Endothelial cell of umbilical vein (primary cell): ENCODE results near the gene ATP6V0D1. TPM values are rescaled to one million over a fixed set of nuclear protein-coding genes. Genes with fewer than 3 reads are reported as not detected.
A peak's percentile ranks its signal among the peaks of the same experiment; 100 is the strongest.
"Not testable (repeated sequence)": the region's sequence is repeated elsewhere in the genome, so short reads cannot be mapped to it uniquely, and the experiment has no call there.

Experiments used
- BruUV-seq: library from RNA; stranded (reverse); fragments of 400-500 nt; replicated peaks from 2 replicates; lab custom pipeline; 2021; lab: Mats Ljungman, UMichigan
- CTCF ChIA-PET: fragments of 300-600, 350-600 bp; sonication (Branson Sonifier 250); formaldehyde crosslinking; loops from one replicate; lab custom pipeline; 2021; ENCODE audit warnings: antibody characterized with exemption, inconsistent platforms; lab: Charles Lee
- POLR2A ChIA-PET: fragments of 300-600, 350-600 bp; sonication (Branson Sonifier 250); formaldehyde crosslinking; loops from one replicate; lab custom pipeline; 2021; ENCODE audit warnings: antibody characterized with exemption, inconsistent platforms; lab: Charles Lee
- DNase-seq: peaks from one replicate; pipeline ENCODE4 v3.0.0-alpha.2; 2011; ENCODE audit warnings: low read depth, low spot score
- FAIRE-seq: peaks from 2 replicates; lab custom pipeline; 2011; peaks lifted over from hg19 to GRCh38; lab: Jason Lieb, UNC
- H2AFZ ChIP-seq: 2 replicates; pipeline ENCODE4 v1.6.0; 2012; ENCODE audit warnings: low read depth, low read length, control low read depth, inconsistent platforms
- H3K27ac ChIP-seq: 2 replicates; pipeline ENCODE4 v1.5.1; 2011; ENCODE audit warnings: low read depth, mild to moderate bottlenecking, control low read depth, low read length, moderate library complexity; ENCODE audit not compliant: insufficient read depth
- H3K27me3 ChIP-seq, 2 experiments: 2 replicates each; pipeline versions ENCODE4 v1.6.0 to v1.6.1; 2011; ENCODE audit warnings: low read length in 2 of 2, mixed read lengths in 1 of 2; ENCODE audit not compliant: control insufficient read depth in 2 of 2, insufficient read depth in 2 of 2
- H3K36me3 ChIP-seq, 2 experiments: 2 replicates in 1 of 2; 3 replicates in 1 of 2; pipeline ENCODE4 v1.5.1; 2011; ENCODE audit warnings: low read length in 2 of 2, mild to moderate bottlenecking in 1 of 2, moderate library complexity in 1 of 2; ENCODE audit not compliant: control insufficient read depth in 2 of 2, insufficient read depth in 2 of 2; ENCODE audit errors: extremely low read depth in 1 of 2
- H3K4me1 ChIP-seq: 3 replicates; pipeline ENCODE4 v1.5.1; 2011; ENCODE audit warnings: mild to moderate bottlenecking, low read length; ENCODE audit not compliant: control insufficient read depth, insufficient read depth; ENCODE audit errors: extremely low read depth
- H3K4me2 ChIP-seq: 2 replicates; pipeline ENCODE4 v1.6.1; 2011; ENCODE audit warnings: low read length, control low read depth, mixed read lengths; ENCODE audit not compliant: insufficient read depth
- H3K4me3 ChIP-seq, 3 experiments: fragments of 200-600 bp in 1 of 3; sonication (generic), shearing (Covaris generic) in 1 of 3; replicated peaks in 1 of 3; 2 replicates each; pipeline ENCODE4 v1.5.1; 2011 to 2016; ENCODE audit warnings: control low read depth in 3 of 3, low read length in 3 of 3, mild to moderate bottlenecking in 2 of 3, inconsistent platforms in 1 of 3, low read depth in 1 of 3, moderate library complexity in 1 of 3; ENCODE audit not compliant: insufficient read depth in 1 of 3
- H3K79me2 ChIP-seq: 2 replicates; pipeline ENCODE4 v1.6.0; 2012; ENCODE audit warnings: low read length, inconsistent platforms; ENCODE audit not compliant: control insufficient read depth, insufficient read depth
- H3K9ac ChIP-seq: replicated peaks from 2 replicates; pipeline ENCODE3; 2011; ENCODE audit warnings: low read length, control low read depth; ENCODE audit not compliant: insufficient read depth; ENCODE audit errors: extremely low read depth
- H3K9me1 ChIP-seq: replicated peaks from 3 replicates; pipeline ENCODE4 v1.6.0; 2011; ENCODE audit warnings: mild to moderate bottlenecking, low read length; ENCODE audit not compliant: control insufficient read depth, insufficient read depth; ENCODE audit errors: extremely low read depth
- H3K9me3 ChIP-seq: replicated peaks from 2 replicates; pipeline ENCODE4 v1.5.1; 2012; ENCODE audit warnings: low read length, inconsistent platforms; ENCODE audit not compliant: control insufficient read depth, insufficient read depth
- H4K20me1 ChIP-seq: replicated peaks from 2 replicates; pipeline ENCODE3; 2011; ENCODE audit warnings: mild to moderate bottlenecking, low read length; ENCODE audit not compliant: control insufficient read depth, insufficient read depth; ENCODE audit errors: extremely low read depth
- CTCF ChIP-seq, 2 donors: IDR thresholded peaks; 1 replicate in 1 of 2; 2 replicates in 1 of 2; pipeline ENCODE4 v1.5.1; 2011; ENCODE audit warnings: low read length in 2 of 2, mild to moderate bottlenecking in 2 of 2, moderate library complexity in 2 of 2, control low read depth in 1 of 2, inconsistent platforms in 1 of 2, low read depth in 1 of 2; ENCODE audit not compliant: insufficient read depth in 1 of 2; ENCODE audit errors: extremely low read depth in 1 of 2
- EZH2 ChIP-seq: IDR thresholded peaks from 2 replicates; pipeline ENCODE4 v1.6.1; 2012; ENCODE audit warnings: borderline replicate concordance, low read depth, mild to moderate bottlenecking, moderate library complexity, low read length, inconsistent platforms; ENCODE audit not compliant: severe bottlenecking
- FOS ChIP-seq: IDR thresholded peaks from 2 replicates; pipeline ENCODE4 v1.6.1; 2011; ENCODE audit warnings: mild to moderate bottlenecking, low read length, moderate library complexity, borderline replicate concordance; ENCODE audit not compliant: insufficient read depth
- GATA2 ChIP-seq: IDR thresholded peaks from 2 replicates; pipeline ENCODE4 v1.7.0; 2011; ENCODE audit warnings: low read depth, mild to moderate bottlenecking, moderate library complexity, mixed read lengths, low read length; ENCODE audit not compliant: insufficient read length, insufficient read depth
- JUN ChIP-seq: IDR thresholded peaks from 2 replicates; pipeline ENCODE4 v1.6.1; 2011; ENCODE audit warnings: borderline replicate concordance, low read depth; ENCODE audit not compliant: insufficient read length, insufficient read depth
- MYC ChIP-seq: IDR thresholded peaks from one replicate; pipeline ENCODE4 v1.6.1; 2011; ENCODE audit warnings: mild to moderate bottlenecking, low read depth, low read length
- POLR2A ChIP-seq: IDR thresholded peaks from 2 replicates; pipeline ENCODE4 v1.6.1; 2012; ENCODE audit warnings: low read depth, mild to moderate bottlenecking, control low read depth, low read length
- POLR2AphosphoS5 ChIP-seq: IDR thresholded peaks from 2 replicates; pipeline ENCODE4 v1.6.1; 2012; ENCODE audit warnings: low read depth, mild to moderate bottlenecking, control low read depth, low read length, moderate library complexity; ENCODE audit not compliant: insufficient read depth
- dilution Hi-C: fragments of 300-500 bp; cut with MboI; formaldehyde crosslinking; loops from one replicate; pipeline ENCODE4 v1.15.0; 2019; ENCODE audit warnings: low sequenced_read_pairs; ENCODE audit not compliant: extremely low pct_ligation_motif_present
- intact Hi-C: fragments of 100-400 bp; cut with micrococcal nuclease; formaldehyde crosslinking; loops from one replicate; pipeline ENCODE4 v1.10.0; 2022
- polyA plus RNA-seq, 4 experiments: library from polyadenylated mRNA; depleted of rRNA in 3 of 4; stranded (reverse) in 3 of 4; unstranded in 1 of 4; fragments of >200 nt; gene quantifications; 2 replicates each; pipeline versions ENCODE4 v1.2.1 to v1.2.3, GENCODE V29; 2011 to 2012; ENCODE audit warnings: missing spikeins in 1 of 4
- total RNA-seq: library from RNA; stranded (reverse); gene quantifications from 2 replicates; pipeline ENCODE4 v1.2.3, GENCODE V29; 2021
- TF ChIP-seq, protein P1 (sequence below): IDR thresholded peaks from 2 replicates; pipeline ENCODE4 v1.6.1; 2011; ENCODE audit not compliant: insufficient read depth, insufficient read length

The ATP6V0D1 gene
- total and polyA plus RNA-seq, 2 donors (not counting 3 experiments of a cell fraction or from before 2014, with no cell fraction given): 82.8 to 232 TPM

GRCh38 chr16:67415872-67416793 is 64.8 kb downstream of the ATP6V0D1 start, which contains the start of gene ZDHHC1:
Gene ZDHHC1 (minus strand): TSS chr16:67416477. CDS start chr16:67407775, 8,702 bp downstream.
- TF ChIP-seq EZH2 (no peak), GATA2 (no peak), MYC (no peak), POLR2AphosphoS5 (peak; percentile 79), CTCF (IDR thresholded peaks at IDR 0.05; ENCODE audit: extremely low read depth in 1 of 2, insufficient read depth in 1 of 2, low read depth in 1 of 2, low read length in 2 of 2) (peak; percentile 36 to 48), FOS (peak; percentile 7), JUN (no peak), POLR2A (no peak)
- TF ChIP-seq, protein P1, sequence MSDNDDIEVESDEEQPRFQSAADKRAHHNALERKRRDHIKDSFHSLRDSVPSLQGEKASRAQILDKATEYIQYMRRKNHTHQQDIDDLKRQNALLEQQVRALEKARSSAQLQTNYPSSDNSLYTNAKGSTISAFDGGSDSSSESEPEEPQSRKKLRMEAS: no peak
- peak; percentile 69 for FAIRE-seq
- peak; percentile 72 for DNase-seq
- BruUV-seq: no TSS peak
- POLR2A ChIA-PET: no interaction called here
- Histone ChIP-seq H3K27me3 (no peaks in the 10 kb centered on the region), H3K27ac (peak within 1 kb of the TSS; percentile 81), H3K9me1 (no peaks in the 10 kb centered on the region), H4K20me1 (no peaks in the 10 kb centered on the region), H3K4me3 (peak within 1 kb of the TSS; percentile 76 to 84 (median 82)), H3K36me3 (no peaks in the 10 kb centered on the region), H2AFZ (peak within 1 kb of the TSS; percentile 96), H3K9me3 (no peaks in the 10 kb centered on the region), H3K4me1 (peaks cover 13% of the 10 kb centered on the region), H3K9ac (peak within 1 kb of the TSS; percentile 93), H3K4me2 (peak within 1 kb of the TSS; percentile 89), H3K79me2 (peaks cover 2% of the 10 kb centered on the region)
- intact Hi-C loops (loop anchor here (1.0 kb wide), 1 partner anchor 137 kb away; the partner anchor contains the start of gene PLEKHG4), dilution Hi-C loops (no loop called here)
- CTCF ChIA-PET: interaction anchor here (0.6 to 3.4 kb wide), 7 partner anchors 10 to 155 kb away, joined by 3 to 19 read pairs (median 4); partner anchors contain the start of genes KCTD19 and LRRC36

DNA sequence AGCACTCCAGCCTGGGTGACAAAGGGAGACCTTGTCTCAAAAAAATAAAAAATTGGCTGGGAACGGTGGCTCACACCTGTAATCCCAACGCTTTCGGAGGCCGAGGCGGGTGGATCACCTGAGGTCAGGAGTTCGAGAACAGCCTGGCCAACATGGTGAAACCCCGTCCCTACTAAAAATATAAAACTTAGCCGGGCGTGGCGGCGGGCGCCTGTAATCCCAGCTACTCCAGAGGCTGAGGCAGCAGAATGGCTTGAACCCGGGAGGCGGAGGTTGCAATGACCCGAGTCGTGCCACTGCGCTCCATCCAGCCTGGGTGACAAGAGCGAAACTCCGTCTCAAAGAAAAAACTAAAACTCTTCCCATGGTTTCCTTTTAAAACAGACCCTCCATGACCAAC is 65.5 kb downstream of the ATP6V0D1 start:
- H4K20me1 ChIP-seq, intact Hi-C loops: not testable (repeated sequence)
- H3K27ac ChIP-seq: peak overlapping the region; percentile 81

More for the DNA sequence above, 65.5 kb downstream of the ATP6V0D1 start:
- H3K79me2 ChIP-seq, H2AFZ ChIP-seq, H3K36me3 ChIP-seq, dilution Hi-C loops, H3K27me3 ChIP-seq, FAIRE-seq, DNase-seq, POLR2A ChIA-PET, H3K9me1 ChIP-seq, H3K9me3 ChIP-seq: not testable (repeated sequence)
- BruUV-seq: TSS peak; percentile 18
- H3K4me3 ChIP-seq: peak overlapping the region; percentile 76 to 84 (median 82)
- peak overlapping the region; percentile 93 for H3K9ac ChIP-seq
- peak overlapping the region; percentile 89 for H3K4me2 ChIP-seq
- CTCF ChIA-PET: interaction anchor here (4.1 to 5.6 kb wide), 2 partner anchors 13 to 16 kb away, joined by 15 to 35 read pairs; no protein-coding TSS in a partner anchor
- peaks cover 13% of the 10 kb centered on the region for H3K4me1 ChIP-seq
